HG02642 (cell line): ENCODE results near the gene MRPS22.
A peak's percentile ranks its signal among the peaks of the same experiment; 100 is the strongest.
"Not testable (repeated sequence)": the region's sequence is repeated elsewhere in the genome, so short reads cannot be mapped to it uniquely, and the experiment has no call there.

Source experiments
- ATAC-seq: cut with Tn5 transposase; IDR thresholded peaks from one replicate; pipeline ENCODE4 v1.9.1; 2021; ENCODE audit warnings: mild to moderate bottlenecking; ENCODE audit not compliant: unreplicated experiment, poor library complexity

The MRPS22 gene

DNA sequence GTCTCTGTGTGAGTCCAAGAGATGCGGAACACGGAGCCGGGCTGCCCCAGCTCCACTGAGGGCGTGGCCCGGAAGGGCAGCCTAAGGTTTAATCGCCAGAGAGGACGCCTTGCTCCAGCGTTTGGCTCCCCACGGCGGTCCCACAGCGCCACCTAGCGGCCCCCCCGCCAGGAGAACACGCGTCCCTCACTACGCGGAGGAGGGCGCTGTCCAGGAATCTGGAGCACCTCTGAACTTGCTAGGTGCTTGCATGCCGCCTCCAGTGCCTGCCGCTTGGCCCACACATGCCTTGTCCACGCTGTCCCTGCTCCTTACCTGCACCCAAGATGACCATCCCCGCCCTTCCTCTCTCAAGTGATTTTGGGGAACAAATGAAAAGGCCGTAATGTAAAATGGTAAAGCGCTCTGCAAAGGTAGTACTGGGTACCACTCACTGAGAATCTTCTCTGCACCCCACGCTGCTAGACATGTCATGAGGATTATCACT is 14.4 kb upstream of the MRPS22 start:
- ATAC-seq: peak; percentile 94

DNA sequence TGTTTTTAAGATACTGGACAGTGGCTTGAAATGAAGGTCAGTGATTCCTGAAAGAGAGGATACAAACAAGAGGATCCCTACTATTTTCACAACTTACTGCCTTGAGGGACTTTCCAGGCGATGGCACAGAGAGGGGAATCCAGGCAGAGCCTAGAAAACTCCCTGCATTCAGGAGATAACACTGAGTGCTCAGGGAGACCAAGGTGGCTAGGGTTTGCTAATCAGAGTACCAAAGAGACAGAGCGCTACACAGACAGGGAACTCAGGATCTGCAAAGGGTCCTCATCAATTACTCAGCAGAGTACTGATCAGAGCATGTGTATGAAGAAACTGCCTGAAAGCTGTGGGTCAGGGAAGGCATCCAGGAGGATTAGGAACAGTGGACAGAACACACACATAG is 11.7 kb upstream of the MRPS22 start:
- no peak for ATAC-seq

DNA sequence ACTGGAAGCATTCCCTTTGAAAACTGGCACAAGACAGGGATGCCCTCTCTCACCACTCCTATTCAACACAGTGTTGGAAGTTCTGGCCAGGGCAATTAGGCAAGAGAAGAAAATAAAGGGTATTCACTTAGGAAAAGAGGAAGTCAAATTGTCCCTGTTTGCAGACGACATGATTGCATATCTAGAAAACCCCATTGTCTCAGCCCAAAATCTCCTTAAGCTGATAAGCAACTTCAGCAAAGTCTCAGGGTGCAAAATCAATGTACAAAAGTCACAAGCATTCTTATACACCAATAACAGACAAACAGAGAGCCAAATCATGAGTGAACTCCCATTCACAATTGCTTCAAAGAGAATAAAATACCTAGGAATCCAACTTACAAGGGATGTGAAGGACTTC is 9.1 kb upstream of the MRPS22 start:
- not testable (repeated sequence) for ATAC-seq

DNA sequence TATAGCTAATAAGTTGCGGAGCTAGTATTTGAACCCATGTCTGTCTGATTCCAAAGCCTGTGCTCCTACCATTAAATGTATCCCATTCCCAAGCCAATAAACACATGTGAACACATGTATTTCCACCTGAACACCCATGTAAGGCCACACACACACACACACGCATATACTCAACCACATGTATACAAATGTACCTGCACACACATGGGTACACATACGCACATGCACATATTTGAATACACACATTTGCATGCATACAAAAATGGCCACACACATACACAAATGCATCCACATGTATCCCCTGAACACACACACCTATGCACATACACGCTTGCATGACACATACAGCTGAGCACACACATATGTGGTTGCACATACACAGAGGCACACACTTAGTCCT is 5.4 kb upstream of the MRPS22 start:
- ATAC-seq: no peak

DNA sequence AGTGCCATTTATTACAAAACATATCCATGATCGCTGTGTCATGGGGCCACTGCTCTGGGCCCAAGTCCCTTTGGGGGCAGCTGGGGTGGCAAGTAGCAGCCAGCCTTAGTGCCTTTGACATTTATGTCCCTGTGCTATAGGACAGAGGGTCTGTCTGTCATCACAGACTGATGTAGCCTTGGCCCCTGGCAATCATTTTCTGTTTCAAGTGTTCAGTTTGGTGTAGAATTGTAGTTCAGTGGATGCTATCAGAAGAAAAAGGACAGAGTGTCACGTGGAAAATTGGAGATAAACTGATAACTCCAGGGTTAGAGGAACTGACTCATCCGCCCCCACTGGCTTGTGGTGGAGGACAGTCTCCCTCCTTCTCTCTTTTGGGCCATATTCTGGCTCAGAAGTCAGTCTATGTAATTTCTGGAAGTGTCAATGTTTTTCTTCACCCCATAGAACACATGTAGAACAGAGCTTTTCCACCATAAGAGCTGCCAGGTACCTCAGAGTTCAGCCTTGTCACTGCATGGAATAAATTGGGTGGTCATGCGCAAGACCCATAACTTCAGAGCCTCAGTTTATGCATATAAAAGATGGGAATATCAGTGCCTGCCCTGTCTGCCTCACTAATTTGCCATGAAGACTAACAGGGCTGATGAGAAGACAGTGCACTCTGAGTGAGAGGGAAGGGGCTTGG is 4.5 kb upstream of the MRPS22 start:
- no peak for ATAC-seq

DNA sequence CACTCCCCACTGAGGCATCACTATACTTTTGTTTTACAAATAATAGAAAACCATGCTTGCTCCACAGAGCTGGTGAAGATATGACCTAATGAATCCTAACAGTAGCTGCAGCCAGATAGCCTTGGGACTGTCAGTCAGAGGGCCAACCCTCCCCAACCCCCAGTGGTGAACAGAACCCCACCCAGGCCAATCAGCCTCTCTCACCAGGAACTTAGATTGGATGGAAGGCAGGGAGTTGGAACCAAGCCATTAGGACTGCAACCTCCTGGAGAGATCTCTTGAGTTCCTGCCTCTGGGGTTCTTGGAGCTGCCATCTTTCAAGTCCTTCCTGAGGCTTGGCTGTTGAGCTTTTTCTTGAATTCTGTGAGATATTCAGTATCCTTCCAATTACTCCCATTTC is 3.0 kb upstream of the MRPS22 start:
- ATAC-seq: no peak

DNA sequence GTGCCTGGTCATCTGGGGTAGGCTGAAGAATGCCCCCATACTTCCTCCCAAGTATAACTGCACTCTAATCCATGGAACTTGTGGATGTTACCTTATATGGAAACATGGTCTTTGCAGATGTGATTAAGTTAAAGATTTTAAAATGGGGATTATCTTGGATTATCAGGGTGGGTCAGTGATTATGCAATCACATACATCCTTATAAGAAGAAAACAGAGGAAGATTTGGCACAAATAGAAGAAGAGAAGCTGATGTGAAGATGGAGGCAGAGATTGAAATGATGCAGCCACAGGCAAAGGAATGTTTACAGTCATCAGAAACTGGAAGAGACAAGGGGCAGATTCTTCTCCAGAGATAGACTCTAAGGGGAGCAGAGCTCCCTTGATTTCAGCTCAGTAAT is 1.8 kb upstream of the MRPS22 start:
- no peak for ATAC-seq

DNA sequence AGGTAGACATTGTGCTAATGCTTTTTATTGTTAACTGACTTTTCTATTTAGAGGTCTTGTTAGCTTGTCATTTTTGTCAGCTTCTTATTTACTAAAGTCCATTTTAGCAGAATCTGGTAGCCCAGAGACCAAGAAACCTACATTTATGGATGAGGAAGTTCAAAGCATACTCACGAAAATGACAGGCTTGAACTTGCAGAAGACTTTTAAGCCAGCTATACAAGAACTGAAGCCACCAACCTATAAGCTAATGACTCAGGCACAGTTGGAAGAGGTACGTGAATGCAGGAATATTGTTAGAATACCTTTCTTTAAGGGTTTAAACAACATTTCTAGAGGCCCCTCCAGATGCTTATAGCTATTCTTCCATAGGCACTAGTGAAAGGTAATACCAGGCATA is 3.0 kb downstream of the MRPS22 start:
- no peak for ATAC-seq

DNA sequence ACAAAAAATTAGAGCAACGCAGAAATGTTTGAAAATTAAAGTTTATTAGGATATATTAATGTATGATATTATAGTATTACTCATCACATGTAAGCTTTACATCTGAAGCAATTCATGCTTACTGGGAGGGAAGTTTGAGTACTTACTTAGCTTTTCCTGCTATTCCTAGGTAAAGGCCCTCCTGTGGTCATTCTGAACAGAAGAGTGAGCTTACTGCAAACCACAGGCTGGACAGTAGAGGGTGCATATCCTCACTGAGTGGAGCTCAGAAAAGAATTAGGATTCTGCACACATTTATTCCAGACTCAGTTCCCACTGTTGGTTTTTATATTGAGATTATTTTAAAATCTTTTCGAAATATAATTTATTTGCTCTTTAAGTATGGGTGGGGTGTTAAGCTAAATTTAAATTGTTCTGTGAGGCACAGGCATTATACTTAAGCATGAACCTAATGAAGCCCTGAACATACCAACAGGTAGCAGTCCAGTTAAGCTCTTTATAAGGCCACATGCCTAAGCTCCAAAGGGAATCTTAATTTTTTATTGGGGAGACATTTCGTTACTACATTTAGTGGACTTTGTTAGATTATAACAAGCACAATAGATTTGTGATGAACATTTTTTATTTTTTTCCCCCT is 10.2 kb downstream of the MRPS22 start:
- ATAC-seq: no peak

DNA sequence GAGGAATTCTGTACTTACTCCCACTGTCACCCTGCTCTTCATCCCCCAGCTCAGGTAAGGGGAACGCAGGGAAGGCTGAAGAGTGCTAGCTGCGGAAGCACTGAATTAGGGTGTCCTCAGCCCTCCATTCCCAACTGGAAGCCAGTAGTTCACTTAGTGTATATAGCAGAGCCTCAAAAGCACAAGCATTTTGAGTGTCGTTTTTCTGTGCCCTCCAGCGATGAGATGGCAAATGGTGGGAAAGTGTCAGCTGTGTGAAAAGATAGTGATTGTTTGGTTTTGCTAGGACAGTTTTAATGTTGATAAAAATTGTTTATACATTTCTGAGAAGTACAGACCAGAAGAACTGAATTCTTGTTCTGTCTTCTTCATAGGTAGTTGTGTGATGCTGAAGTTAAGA is 10.8 kb downstream of the MRPS22 start:
- ATAC-seq: no peak

DNA sequence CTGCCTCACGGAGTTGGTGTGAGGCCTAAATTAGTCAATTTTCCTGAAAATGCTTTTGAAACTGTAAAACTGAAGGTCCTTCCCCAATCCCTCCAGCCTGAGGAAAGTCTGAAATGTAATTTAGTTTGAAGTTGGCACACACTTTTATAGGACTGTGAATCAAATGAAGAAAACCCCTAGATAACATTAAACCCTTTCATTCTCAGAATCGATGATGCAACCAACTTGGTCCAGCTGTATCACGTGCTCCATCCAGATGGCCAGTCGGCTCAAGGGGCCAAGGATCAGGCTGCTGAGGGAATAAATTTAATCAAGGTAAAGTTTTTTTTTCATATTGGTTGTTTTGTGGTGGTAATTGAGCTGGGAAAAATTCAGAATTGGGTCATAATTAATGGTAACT is 11.7 kb downstream of the MRPS22 start:
- no peak for ATAC-seq

DNA sequence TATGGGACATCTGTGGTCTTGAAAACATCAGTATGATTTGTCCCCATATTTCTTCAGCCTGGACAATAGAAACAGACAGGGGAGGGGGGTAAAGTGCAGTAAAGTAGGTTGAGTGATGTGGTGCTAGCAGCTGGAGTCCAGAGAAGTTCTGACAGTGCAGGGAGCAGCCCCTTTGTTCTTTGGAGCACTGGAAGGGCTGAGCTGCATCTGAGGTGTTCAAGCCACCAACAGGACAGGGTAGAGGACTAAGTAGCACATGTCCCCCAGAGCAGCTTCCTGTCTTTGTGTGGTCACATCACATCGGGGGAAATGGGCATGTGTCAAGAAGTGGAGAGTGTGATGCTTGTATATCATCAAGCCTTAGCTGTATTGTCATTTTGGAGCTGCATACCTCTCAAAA is 12.1 kb downstream of the MRPS22 start:
- ATAC-seq: no peak

DNA sequence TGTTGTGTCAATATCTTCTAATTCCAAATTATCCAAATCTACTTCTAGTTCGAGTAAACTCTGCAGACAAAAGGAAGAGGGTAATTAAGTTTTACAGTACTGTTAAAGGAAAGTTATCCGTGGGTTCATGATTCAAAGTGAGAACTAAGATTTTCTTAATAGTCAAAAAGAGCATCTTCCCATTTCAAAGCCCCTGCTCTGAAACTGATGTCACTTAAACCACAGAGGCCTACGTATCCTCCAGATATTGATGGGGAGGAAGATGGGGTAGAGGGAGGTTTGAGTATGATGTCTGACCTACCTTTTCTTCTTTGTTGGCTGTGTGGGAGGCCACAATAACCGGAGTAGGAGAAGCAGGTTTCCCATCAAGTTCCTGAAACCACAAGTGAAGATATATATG is 14.1 kb downstream of the MRPS22 start:
- ATAC-seq: peak; percentile 60

DNA sequence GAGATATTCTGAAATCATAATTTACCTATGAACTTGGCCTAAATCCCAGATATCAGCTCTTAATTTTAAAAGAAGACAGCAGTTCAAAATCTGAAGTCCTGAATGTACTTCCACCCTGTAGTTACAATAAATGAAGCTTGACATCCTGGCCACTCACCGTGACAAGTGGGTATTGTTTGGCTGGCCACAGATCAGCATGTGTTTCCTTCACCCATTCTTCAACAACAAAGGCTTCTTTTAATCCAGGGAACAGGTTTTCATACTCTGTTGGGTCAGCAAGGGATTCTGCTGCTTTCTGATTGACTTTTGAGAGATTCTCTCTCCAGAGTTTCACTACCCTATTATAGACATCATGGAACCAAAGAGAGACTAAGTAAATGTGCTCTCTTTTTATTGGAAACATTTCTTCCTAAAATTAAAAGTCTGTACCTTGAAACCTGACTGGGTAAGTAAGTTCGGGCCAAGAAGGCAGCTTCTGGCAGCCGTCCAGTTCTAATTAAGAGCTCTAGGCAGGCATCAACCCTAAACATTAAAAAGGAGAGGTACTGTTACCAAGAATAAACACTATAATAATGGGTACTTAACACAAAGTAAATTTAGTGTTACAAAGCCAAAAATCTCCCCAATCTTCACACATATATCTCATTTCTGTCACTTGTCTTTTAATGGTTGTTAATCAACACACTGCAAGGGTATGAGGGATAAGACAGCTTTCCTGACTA is 15.2 kb downstream of the MRPS22 start:
- no peak for ATAC-seq

DNA sequence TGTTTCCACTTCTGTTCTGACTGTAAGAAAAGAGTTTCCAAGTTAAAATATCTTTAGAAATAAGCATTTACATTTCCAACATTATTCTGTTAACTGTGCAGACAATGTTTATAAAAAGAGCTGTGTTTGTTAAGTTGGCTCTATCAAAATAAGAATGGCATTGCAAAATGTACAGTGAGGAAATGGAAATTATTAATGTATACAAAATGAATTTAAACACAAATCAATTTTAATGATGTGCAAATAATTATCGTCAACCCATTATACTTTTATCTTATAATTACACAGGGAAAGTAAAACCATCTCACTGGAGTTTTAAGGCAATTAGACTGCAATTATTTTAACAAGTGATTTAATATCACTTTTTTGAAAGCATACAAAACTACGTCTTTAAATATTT is 17.5 kb downstream of the MRPS22 start:
- no peak for ATAC-seq

DNA sequence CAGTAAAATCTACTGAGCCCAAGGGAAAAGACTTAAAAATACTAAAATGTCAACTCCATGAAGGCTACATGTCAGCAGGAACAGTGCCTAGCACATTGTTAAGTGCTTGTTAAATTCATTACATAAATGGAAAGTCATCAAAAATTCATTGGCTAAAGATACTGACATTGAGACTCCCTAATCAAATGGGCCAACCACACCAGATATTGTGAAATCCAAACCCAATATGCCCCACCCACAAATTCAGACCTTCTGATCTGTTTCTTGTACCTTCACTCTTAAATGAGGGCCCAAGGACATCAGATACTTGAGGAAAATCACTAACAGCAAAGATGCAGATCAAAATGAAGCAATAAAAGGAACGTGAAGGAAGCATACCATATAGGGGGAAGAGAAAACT is 20.7 kb downstream of the MRPS22 start:
- ATAC-seq: no peak

DNA sequence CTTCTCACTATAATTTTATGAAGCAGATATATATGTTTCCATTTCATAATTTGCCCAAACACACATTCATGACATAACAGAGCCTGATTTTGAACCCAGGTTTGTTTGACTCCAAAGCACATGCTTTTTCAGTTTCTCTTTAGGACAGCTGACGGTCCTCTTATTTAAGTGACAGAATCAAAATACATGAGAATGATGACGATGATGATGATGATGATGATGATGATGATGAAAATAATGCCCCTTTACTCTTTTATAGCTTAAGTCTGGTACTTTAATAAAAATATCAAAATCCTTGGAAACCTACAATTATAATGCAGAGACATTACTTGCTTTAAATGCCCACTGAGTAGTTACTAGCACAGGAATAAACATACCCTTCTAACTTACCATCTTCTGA is 30.3 kb downstream of the MRPS22 start:
- ATAC-seq: no peak

DNA sequence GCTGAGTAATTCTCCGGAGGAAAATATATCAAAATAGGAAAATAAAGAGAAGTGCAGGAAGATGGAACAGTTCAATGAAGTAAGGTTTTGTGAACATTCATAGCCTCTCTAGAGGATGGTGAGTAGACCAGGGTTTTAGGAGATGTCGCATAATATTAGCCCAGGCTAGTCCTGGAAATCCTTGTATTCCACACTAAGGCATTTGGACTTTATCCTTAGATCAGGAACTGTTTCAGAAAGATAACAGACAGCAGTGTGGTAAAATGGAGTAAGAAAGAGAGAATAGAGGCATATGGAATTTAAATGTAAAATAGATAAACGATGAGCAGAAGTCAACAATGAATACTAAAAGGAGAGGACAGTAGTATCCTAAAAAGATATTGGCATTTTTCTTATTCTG is 33.6 kb downstream of the MRPS22 start:
- no peak for ATAC-seq

DNA sequence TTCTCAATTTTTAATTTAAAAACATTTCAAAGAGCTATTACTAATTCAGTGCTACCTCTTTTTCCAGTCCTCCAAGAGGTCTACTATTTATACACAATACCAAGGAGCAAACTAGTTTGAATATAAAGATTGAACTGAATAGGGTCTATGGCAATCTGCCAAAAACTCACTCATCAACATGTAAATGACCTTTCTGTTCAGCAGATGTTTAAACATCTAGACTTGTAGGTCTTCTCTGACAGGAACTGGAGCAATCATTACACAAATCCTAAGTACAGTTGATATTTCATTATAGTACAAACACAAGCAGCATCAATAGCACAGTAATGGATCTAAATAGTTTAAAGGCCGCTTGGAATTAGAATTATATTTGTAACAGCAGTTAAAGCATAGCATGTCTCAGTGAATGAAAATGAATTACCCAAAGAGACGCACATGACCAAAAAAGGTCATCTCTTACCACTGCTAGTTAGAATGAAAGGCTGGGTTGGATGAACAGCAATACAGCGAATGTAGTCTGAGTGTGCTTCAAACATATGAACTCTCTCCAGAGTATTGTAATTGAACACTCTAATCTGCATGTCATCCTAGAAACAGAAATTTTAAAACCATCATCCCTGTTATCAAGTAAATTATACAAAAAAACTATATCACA is 34.9 kb downstream of the MRPS22 start:
- no peak for ATAC-seq

DNA sequence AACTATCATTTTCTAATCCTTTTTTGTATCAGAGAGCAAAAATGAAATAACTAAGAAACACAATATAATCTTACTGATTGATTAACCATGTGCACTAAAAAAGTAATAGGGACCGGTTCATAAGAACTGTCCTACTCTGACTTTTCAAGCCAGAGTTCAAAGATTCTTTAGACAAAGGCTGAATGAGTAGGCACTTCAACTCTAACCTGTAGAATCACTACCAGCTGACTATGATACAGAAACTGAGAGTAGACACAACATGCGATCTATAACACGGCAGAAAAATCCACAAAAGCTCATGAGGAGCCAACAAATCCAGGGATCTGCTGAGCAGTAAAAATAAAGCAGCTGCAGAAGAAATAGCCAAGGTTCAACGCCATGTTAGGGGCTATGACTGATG is 36.8 kb downstream of the MRPS22 start:
- no peak for ATAC-seq

DNA sequence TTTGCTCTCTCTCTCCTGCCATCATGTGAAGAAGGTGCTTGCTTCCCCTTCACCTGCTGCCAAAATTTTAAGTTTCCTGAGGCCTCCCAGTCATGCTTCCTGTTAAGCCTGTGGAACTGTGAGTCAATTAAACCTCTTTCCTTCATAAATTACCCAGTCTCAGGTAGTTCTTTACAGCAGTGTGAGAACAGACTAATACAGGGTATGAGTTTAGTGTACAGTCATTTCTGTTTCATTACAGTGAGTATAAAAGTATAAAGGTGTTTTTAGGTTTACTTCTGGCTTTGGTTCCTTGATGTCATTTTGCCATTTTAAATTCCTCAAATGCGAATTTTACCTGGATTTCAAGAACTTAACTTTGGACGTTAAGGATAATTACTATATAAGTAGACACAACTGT is 38.5 kb downstream of the MRPS22 start:
- not testable (repeated sequence) for ATAC-seq
